Ishikawa (cell line): ENCODE data around the gene POU4F2.

Source experiments
- EP300 ChIP-seq: IDR thresholded peaks from 2 replicates; pipeline ENCODE4 v1.6.1; 2012; ENCODE audit warnings: borderline replicate concordance
- FOXM1 ChIP-seq: IDR thresholded peaks from 2 replicates; pipeline ENCODE4 v1.6.1; 2012; ENCODE audit warnings: low read depth, borderline replicate concordance
- NFIC ChIP-seq: IDR thresholded peaks from 2 replicates; pipeline ENCODE4 v1.6.1; 2012
- TAF1 ChIP-seq: IDR thresholded peaks from 2 replicates; pipeline ENCODE4 v1.6.1; 2012; ENCODE audit warnings: low read depth, mild to moderate bottlenecking
- TEAD4 ChIP-seq: IDR thresholded peaks from 2 replicates; pipeline ENCODE4 v1.6.1; 2012
- ZBTB7A ChIP-seq: IDR thresholded peaks from 2 replicates; pipeline ENCODE4 v1.6.1; 2012; ENCODE audit warnings: low read depth
- TF ChIP-seq, protein P1 (sequence below): IDR thresholded peaks from 2 replicates; pipeline ENCODE4 v1.6.1; 2012; ENCODE audit warnings: low read depth, mild to moderate bottlenecking
- TF ChIP-seq, protein P2 (sequence below): IDR thresholded peaks from 2 replicates; pipeline ENCODE4 v1.6.1; 2012

DNA sequence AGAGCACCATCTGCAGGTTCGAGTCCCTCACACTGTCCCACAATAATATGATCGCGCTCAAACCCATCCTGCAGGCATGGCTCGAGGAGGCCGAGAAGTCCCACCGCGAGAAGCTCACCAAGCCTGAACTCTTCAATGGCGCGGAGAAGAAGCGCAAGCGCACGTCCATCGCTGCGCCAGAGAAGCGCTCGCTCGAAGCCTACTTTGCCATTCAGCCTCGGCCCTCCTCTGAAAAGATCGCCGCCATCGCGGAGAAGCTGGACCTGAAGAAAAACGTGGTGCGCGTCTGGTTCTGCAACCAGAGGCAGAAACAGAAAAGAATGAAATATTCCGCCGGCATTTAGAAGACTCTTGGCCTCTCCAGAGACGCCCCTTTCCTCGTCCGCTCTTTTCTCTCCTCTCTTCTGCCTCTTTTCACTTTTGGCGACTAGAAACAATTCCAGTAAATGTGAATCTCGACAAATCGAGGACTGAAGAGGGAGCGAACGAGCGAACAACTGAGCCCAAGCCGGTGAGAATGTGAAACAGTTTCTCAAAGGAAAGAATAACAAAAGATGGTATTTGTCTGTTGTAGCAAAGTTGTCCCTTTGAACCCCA is 1.9 kb downstream of the POU4F2 start:
- TF ChIP-seq TAF1 (no peak), NFIC (no peak), EP300 (no peak), TEAD4 (no peak), ZBTB7A (no peak), FOXM1 (no peak)
- TF ChIP-seq, protein P1, sequence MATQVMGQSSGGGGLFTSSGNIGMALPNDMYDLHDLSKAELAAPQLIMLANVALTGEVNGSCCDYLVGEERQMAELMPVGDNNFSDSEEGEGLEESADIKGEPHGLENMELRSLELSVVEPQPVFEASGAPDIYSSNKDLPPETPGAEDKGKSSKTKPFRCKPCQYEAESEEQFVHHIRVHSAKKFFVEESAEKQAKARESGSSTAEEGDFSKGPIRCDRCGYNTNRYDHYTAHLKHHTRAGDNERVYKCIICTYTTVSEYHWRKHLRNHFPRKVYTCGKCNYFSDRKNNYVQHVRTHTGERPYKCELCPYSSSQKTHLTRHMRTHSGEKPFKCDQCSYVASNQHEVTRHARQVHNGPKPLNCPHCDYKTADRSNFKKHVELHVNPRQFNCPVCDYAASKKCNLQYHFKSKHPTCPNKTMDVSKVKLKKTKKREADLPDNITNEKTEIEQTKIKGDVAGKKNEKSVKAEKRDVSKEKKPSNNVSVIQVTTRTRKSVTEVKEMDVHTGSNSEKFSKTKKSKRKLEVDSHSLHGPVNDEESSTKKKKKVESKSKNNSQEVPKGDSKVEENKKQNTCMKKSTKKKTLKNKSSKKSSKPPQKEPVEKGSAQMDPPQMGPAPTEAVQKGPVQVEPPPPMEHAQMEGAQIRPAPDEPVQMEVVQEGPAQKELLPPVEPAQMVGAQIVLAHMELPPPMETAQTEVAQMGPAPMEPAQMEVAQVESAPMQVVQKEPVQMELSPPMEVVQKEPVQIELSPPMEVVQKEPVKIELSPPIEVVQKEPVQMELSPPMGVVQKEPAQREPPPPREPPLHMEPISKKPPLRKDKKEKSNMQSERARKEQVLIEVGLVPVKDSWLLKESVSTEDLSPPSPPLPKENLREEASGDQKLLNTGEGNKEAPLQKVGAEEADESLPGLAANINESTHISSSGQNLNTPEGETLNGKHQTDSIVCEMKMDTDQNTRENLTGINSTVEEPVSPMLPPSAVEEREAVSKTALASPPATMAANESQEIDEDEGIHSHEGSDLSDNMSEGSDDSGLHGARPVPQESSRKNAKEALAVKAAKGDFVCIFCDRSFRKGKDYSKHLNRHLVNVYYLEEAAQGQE, result no peak
- TF ChIP-seq, protein P2, sequence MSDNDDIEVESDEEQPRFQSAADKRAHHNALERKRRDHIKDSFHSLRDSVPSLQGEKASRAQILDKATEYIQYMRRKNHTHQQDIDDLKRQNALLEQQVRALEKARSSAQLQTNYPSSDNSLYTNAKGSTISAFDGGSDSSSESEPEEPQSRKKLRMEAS, result no peak
